ENCODE data around the gene ISCU.

- TF ChIP-seq EZH2 (IDR thresholded peaks at IDR 0.05), result no peak
- no peak for TF ChIP-seq FOXP2 (optimal IDR thresholded peaks at IDR 0.05; ENCODE audit: control extremely low read depth, extremely low read length, insufficient read depth)
Observed at GRCh38 chr12:108563136-108563803, 874 bp downstream of the ISCU start.

Data from SK-N-MC (cell line).